Keratinocyte (primary cell): ENCODE measurements around the gene MAGI3. TPM values are rescaled to one million over a fixed set of nuclear protein-coding genes. Genes with fewer than 3 reads are reported as not detected.

Experiments
- DNase-seq: peaks from one replicate; pipeline ENCODE4 v3.0.0-alpha.2; 2011; ENCODE audit warnings: low read depth, missing footprints, low spot score
- FAIRE-seq: peaks from 2 replicates; lab custom pipeline; 2011; peaks lifted over from hg19 to GRCh38; lab: Jason Lieb, UNC
- H2AFZ ChIP-seq: 2 replicates; pipeline ENCODE4 v1.6.0; 2012; ENCODE audit warnings: low read length, control low read depth, inconsistent platforms; ENCODE audit not compliant: control insufficient read depth
- H3K27ac ChIP-seq: 2 replicates; pipeline ENCODE4 v1.5.1; 2011; ENCODE audit warnings: low read length; ENCODE audit not compliant: control insufficient read depth, insufficient read depth
- H3K27me3 ChIP-seq: 3 replicates; pipeline ENCODE4 v1.6.0; 2011; ENCODE audit warnings: low read length; ENCODE audit not compliant: control insufficient read depth, insufficient read depth; ENCODE audit errors: extremely low read depth
- H3K36me3 ChIP-seq, 2 experiments: 2 replicates in 1 of 2; 3 replicates in 1 of 2; pipeline ENCODE4 v1.5.1; 2011; ENCODE audit warnings: low read length in 2 of 2, mild to moderate bottlenecking in 1 of 2; ENCODE audit not compliant: control insufficient read depth in 2 of 2, insufficient read depth in 2 of 2; ENCODE audit errors: extremely low read depth in 1 of 2
- H3K4me1 ChIP-seq: 3 replicates; pipeline ENCODE4 v1.5.1; 2011; ENCODE audit warnings: low read length; ENCODE audit not compliant: control insufficient read depth, insufficient read depth; ENCODE audit errors: extremely low read depth
- H3K4me2 ChIP-seq: 3 replicates; pipeline ENCODE4 v1.6.0; 2011; ENCODE audit warnings: low read depth, low read length; ENCODE audit not compliant: control insufficient read depth, insufficient read depth; ENCODE audit errors: extremely low read depth
- H3K4me3 ChIP-seq, 3 experiments: fragments of 200-600 bp in 1 of 3; sonication (generic) in 1 of 3; 2 replicates in 2 of 3; 3 replicates in 1 of 3; pipeline ENCODE4 v1.5.1; 2011 to 2016; ENCODE audit warnings: low read length in 3 of 3, mild to moderate bottlenecking in 3 of 3, control low read depth in 2 of 3, inconsistent platforms in 1 of 3, low read depth in 1 of 3, mixed read lengths in 1 of 3, mixed run types in 1 of 3, moderate library complexity in 1 of 3; ENCODE audit not compliant: control insufficient read depth in 2 of 3, insufficient read depth in 2 of 3; ENCODE audit errors: extremely low read depth in 1 of 3
- H3K79me2 ChIP-seq: 2 replicates; pipeline ENCODE4 v1.6.0; 2012; ENCODE audit warnings: low read length; ENCODE audit not compliant: control insufficient read depth, insufficient read depth
- H3K9ac ChIP-seq: 3 replicates; pipeline ENCODE4 v1.6.0; 2011; ENCODE audit warnings: low read length; ENCODE audit not compliant: control insufficient read depth, insufficient read depth; ENCODE audit errors: extremely low read depth
- H3K9me1 ChIP-seq: 3 replicates; pipeline ENCODE4 v1.6.0; 2011; ENCODE audit warnings: low read length; ENCODE audit not compliant: control insufficient read depth, insufficient read depth; ENCODE audit errors: extremely low read depth
- H3K9me3 ChIP-seq: 2 replicates; pipeline ENCODE4 v1.5.1; 2012; ENCODE audit warnings: low read depth, low read length; ENCODE audit not compliant: control insufficient read depth
- H4K20me1 ChIP-seq: 3 replicates; pipeline ENCODE4 v1.6.0; 2011; ENCODE audit warnings: low read length; ENCODE audit not compliant: control insufficient read depth, insufficient read depth; ENCODE audit errors: extremely low read depth
- EZH2 ChIP-seq: IDR thresholded peaks from one replicate; pipeline ENCODE4 v1.6.1; 2012; ENCODE audit warnings: inconsistent platforms, mild to moderate bottlenecking, low read length, moderate library complexity
- dilution Hi-C: fragments of 300-500 bp; cut with MboI; formaldehyde crosslinking; loops from one replicate; pipeline ENCODE4 v1.7.0; 2020; ENCODE audit warnings: low sequenced_read_pairs; ENCODE audit not compliant: extremely low pct_ligation_motif_present
- polyA plus RNA-seq, 5 experiments: library from polyadenylated mRNA; depleted of rRNA in 3 of 5; stranded (reverse) in 3 of 5; stranded (forward) in 1 of 5; unstranded in 1 of 5; fragments of >200 nt; gene quantifications; 1 replicate in 1 of 5; 2 replicates in 3 of 5; 3 replicates in 1 of 5; pipeline versions ENCODE4 v1.2.1 to v1.2.3, GENCODE V29; 2011 to 2012; ENCODE audit warnings: missing spikeins in 2 of 5, low read depth in 1 of 5, low replicate concordance in 1 of 5
- TF ChIP-seq, protein P1 (sequence below), 3 experiments: IDR thresholded peaks in 1 of 3; conservative IDR thresholded peaks in 1 of 3; optimal IDR thresholded peaks in 1 of 3; 2 replicates in 2 of 3; 3 replicates in 1 of 3; pipeline versions ENCODE3 to v1.5.1; 2011; ENCODE audit warnings: low read length in 3 of 3, mild to moderate bottlenecking in 3 of 3, moderate library complexity in 2 of 3, control low read depth in 1 of 3, inconsistent platforms in 1 of 3; ENCODE audit not compliant: insufficient read depth in 2 of 3; ENCODE audit errors: extremely low read depth in 1 of 3

MAGI3 gene
- polyA plus RNA-seq, 1 donor (not counting 4 experiments of a cell fraction or from before 2014, with no cell fraction given), result 3.2 TPM

DNA sequence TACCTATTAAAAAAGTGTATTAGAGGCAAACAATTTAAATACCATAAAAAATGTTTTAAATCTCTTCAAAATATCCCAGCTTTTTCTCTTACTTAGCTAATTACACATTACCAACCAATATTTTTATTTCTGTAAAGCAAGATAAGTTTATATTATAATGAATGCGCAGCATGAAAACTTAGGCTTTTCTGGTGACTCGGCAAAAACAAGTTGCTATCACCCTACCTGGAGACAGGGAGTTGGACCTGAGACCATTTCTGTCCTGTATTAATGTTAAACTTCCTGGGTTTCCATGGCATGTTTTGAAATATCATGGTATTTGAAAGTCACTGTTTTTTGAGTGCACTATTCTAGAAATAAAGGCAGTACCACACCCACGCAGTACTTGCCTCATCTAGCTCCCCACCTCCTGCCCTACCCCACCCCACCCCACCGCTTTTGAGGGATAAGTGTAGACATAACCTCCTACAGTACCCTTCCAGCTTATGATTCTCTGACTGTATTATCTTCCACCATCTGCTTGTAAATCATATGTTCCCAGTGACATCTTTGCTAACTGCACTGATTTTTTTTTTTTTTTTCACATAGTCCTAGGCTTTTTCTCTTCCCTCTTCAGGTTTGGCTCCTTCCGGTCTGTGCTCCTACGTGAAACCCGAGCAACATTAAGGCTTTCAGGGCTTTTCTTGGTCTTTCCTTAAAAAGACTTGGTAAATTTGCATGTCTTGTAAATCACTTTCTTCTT is 291.5 kb downstream of the MAGI3 start:
- TF ChIP-seq, protein P1, sequence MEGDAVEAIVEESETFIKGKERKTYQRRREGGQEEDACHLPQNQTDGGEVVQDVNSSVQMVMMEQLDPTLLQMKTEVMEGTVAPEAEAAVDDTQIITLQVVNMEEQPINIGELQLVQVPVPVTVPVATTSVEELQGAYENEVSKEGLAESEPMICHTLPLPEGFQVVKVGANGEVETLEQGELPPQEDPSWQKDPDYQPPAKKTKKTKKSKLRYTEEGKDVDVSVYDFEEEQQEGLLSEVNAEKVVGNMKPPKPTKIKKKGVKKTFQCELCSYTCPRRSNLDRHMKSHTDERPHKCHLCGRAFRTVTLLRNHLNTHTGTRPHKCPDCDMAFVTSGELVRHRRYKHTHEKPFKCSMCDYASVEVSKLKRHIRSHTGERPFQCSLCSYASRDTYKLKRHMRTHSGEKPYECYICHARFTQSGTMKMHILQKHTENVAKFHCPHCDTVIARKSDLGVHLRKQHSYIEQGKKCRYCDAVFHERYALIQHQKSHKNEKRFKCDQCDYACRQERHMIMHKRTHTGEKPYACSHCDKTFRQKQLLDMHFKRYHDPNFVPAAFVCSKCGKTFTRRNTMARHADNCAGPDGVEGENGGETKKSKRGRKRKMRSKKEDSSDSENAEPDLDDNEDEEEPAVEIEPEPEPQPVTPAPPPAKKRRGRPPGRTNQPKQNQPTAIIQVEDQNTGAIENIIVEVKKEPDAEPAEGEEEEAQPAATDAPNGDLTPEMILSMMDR (optimal IDR thresholded peaks at IDR 0.05 in 1 of 3, IDR thresholded peaks at IDR 0.05 in 1 of 3, conservative IDR thresholded peaks at IDR 0.05 in 1 of 3; ENCODE audit: extremely low read depth in 1 of 3, insufficient read depth in 2 of 3, low read length in 3 of 3), result no peak
- no peak for TF ChIP-seq EZH2
- dilution Hi-C loops, result no loop called here
- no peak overlapping the region for H3K4me2 ChIP-seq
- no peak overlapping the region for H3K9ac ChIP-seq
- FAIRE-seq, result no peak
- H3K79me2 ChIP-seq, result no peaks in the 10 kb centered on the region
- no peak overlapping the region for H3K27ac ChIP-seq
- H3K4me1 ChIP-seq, result no peaks in the 10 kb centered on the region
- no peaks in the 10 kb centered on the region for H3K9me1 ChIP-seq
- DNase-seq, result no peak
- no peaks in the 10 kb centered on the region for H4K20me1 ChIP-seq
- no peaks in the 10 kb centered on the region for H3K36me3 ChIP-seq
- H3K27me3 ChIP-seq, result no peaks in the 10 kb centered on the region
- no peak overlapping the region for H3K4me3 ChIP-seq
- no peaks in the 10 kb centered on the region for H3K9me3 ChIP-seq
- H2AFZ ChIP-seq, result no peak overlapping the region

DNA sequence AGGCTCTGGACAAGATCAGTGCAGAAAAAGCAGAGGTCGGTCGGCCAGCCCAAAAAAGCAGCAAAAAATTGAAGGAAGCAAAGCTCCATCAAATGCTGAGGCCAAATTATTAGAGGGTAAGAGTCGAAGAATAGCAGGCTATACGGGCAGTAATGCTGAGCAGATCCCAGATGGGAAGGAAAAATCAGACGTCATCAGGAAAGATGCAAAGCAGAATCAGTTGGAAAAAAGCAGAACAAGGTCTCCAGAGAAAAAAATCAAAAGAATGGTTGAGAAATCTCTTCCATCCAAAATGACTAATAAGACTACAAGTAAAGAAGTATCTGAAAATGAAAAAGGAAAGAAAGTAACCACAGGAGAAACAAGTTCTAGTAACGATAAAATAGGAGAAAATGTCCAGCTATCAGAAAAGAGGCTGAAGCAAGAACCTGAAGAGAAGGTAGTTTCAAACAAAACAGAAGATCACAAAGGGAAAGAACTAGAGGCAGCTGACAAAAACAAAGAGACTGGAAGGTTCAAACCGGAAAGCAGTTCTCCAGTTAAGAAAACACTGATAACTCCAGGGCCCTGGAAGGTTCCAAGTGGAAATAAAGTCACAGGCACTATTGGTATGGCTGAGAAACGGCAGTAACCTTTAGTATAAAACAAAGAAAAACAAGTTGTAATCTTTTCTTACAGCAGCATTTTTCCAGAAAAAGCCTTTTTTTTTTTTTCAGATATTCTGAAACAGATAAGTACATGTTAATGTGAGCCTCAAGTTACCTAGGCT is 293.3 kb downstream of the MAGI3 start:
- no peak for FAIRE-seq
- dilution Hi-C loops, result no loop called here
- H3K4me2 ChIP-seq, result no peak overlapping the region

More for the DNA sequence above, 293.3 kb downstream of the MAGI3 start:
- no peaks in the 10 kb centered on the region for H3K9me3 ChIP-seq
- no peaks in the 10 kb centered on the region for H3K79me2 ChIP-seq
- H3K9ac ChIP-seq, result no peak overlapping the region
- no peak overlapping the region for H3K4me3 ChIP-seq
- no peaks in the 10 kb centered on the region for H3K36me3 ChIP-seq
- H2AFZ ChIP-seq, result no peak overlapping the region
- H3K9me1 ChIP-seq, result no peaks in the 10 kb centered on the region
- no peak for DNase-seq
- no peaks in the 10 kb centered on the region for H3K27me3 ChIP-seq
- TF ChIP-seq EZH2, result no peak
- TF ChIP-seq, protein P1 (optimal IDR thresholded peaks at IDR 0.05 in 1 of 3, IDR thresholded peaks at IDR 0.05 in 1 of 3, conservative IDR thresholded peaks at IDR 0.05 in 1 of 3; ENCODE audit: extremely low read depth in 1 of 3, insufficient read depth in 2 of 3, low read length in 3 of 3), result no peak
- H3K4me1 ChIP-seq, result no peaks in the 10 kb centered on the region
- H4K20me1 ChIP-seq, result no peaks in the 10 kb centered on the region
- no peak overlapping the region for H3K27ac ChIP-seq
